ENCODE data around the gene MYO10. TPM values are rescaled to one million over a fixed set of nuclear protein-coding genes. Genes with fewer than 3 reads are reported as not detected.

The MYO10 gene
- total and polyA plus RNA-seq, 2 experiments from 2014 or later, result 119 to 276 TPM

DNA sequence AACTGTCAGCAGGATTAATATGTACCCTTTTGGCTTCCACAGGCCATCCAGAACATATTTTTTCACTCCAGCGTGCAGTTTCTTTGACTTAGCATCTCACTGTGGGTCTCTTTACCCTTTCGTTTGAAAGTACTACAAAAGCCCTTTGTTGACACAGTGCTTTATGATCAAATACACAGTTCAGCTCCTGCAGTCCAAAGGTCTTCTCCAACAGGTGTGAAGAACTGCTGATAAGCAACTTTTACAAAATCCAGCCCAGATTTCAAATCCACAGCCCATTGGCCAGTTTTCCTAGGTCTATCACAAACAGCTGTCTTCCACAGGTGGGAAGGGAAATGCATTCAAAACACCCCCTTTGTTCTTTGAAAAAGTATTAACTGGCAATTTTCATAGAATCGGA, 54.8 kb downstream of the MYO10 start:
- H3K4me1 Mint-ChIP-seq, result peaks cover 44% of the 10 kb centered on the region
- H3K4me2 ChIP-seq, result no peak overlapping the region

More for the DNA sequence above, 54.8 kb downstream of the MYO10 start:
- DNase-seq (ENCODE audit: low spot score), result no peak
- H4K20me1 ChIP-seq (replicated peaks; ENCODE audit: insufficient read depth), result peaks cover 13% of the 10 kb centered on the region; the same call in 1 of the 2 replicates
- H3F3A ChIP-seq (replicated peaks; ENCODE audit: low read depth), result no peaks in the 10 kb centered on the region
- peaks cover 86% of the 10 kb centered on the region for H3K79me2 ChIP-seq (replicated peaks; ENCODE audit: insufficient read depth)
- no peak overlapping the region for H2AFZ ChIP-seq
- H3K27ac ChIP-seq (ENCODE audit: low read depth), result no peak overlapping the region
- H3K36me3 ChIP-seq (ENCODE audit: insufficient read depth), result no peaks in the 10 kb centered on the region
- H3K4me1 ChIP-seq (ENCODE audit: insufficient read depth), result peaks cover 34% of the 10 kb centered on the region
- no peaks in the 10 kb centered on the region for H3K9me2 ChIP-seq (ENCODE audit: insufficient read depth)
- Mint-ChIP-seq H3K27me3 (ENCODE audit: insufficient read depth, low read depth, poor library complexity) (no peaks in the 10 kb centered on the region), H3K36me3 (ENCODE audit: low read depth) (peaks cover 11% of the 10 kb centered on the region; the same call in 2 of the 3 replicates), H3K27ac (no peak overlapping the region), H3K9me3 (no peaks in the 10 kb centered on the region), H3K4me3 (no peak overlapping the region)
- H3K27me3 ChIP-seq (ENCODE audit: insufficient read depth), result no peaks in the 10 kb centered on the region
- TF ChIP-seq, protein P1, sequence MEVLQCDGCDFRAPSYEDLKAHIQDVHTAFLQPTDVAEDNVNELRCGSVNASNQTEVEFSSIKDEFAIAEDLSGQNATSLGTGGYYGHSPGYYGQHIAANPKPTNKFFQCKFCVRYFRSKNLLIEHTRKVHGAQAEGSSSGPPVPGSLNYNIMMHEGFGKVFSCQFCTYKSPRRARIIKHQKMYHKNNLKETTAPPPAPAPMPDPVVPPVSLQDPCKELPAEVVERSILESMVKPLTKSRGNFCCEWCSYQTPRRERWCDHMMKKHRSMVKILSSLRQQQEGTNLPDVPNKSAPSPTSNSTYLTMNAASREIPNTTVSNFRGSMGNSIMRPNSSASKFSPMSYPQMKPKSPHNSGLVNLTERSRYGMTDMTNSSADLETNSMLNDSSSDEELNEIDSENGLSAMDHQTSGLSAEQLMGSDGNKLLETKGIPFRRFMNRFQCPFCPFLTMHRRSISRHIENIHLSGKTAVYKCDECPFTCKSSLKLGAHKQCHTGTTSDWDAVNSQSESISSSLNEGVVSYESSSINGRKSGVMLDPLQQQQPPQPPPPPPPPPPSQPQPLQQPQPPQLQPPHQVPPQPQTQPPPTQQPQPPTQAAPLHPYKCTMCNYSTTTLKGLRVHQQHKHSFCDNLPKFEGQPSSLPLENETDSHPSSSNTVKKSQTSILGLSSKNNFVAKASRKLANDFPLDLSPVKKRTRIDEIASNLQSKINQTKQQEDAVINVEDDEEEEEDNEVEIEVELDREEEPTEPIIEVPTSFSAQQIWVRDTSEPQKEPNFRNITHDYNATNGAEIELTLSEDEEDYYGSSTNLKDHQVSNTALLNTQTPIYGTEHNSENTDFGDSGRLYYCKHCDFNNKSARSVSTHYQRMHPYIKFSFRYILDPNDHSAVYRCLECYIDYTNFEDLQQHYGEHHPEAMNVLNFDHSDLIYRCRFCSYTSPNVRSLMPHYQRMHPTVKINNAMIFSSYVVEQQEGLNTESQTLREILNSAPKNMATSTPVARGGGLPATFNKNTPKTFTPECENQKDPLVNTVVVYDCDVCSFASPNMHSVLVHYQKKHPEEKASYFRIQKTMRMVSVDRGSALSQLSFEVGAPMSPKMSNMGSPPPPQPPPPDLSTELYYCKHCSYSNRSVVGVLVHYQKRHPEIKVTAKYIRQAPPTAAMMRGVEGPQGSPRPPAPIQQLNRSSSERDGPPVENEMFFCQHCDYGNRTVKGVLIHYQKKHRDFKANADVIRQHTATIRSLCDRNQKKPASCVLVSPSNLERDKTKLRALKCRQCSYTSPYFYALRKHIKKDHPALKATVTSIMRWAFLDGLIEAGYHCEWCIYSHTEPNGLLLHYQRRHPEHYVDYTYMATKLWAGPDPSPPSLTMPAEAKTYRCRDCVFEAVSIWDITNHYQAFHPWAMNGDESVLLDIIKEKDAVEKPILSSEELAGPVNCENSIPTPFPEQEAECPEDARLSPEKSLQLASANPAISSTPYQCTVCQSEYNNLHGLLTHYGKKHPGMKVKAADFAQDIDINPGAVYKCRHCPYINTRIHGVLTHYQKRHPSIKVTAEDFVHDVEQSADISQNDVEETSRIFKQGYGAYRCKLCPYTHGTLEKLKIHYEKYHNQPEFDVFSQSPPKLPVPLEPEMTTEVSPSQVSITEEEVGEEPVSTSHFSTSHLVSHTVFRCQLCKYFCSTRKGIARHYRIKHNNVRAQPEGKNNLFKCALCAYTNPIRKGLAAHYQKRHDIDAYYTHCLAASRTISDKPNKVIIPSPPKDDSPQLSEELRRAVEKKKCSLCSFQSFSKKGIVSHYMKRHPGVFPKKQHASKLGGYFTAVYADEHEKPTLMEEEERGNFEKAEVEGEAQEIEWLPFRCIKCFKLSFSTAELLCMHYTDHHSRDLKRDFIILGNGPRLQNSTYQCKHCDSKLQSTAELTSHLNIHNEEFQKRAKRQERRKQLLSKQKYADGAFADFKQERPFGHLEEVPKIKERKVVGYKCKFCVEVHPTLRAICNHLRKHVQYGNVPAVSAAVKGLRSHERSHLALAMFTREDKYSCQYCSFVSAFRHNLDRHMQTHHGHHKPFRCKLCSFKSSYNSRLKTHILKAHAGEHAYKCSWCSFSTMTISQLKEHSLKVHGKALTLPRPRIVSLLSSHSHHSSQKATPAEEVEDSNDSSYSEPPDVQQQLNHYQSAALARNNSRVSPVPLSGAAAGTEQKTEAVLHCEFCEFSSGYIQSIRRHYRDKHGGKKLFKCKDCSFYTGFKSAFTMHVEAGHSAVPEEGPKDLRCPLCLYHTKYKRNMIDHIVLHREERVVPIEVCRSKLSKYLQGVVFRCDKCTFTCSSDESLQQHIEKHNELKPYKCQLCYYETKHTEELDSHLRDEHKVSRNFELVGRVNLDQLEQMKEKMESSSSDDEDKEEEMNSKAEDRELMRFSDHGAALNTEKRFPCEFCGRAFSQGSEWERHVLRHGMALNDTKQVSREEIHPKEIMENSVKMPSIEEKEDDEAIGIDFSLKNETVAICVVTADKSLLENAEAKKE (CRISPR knock-in tag; IDR thresholded peaks at IDR 0.05), result no peak
- TF ChIP-seq, protein P2, sequence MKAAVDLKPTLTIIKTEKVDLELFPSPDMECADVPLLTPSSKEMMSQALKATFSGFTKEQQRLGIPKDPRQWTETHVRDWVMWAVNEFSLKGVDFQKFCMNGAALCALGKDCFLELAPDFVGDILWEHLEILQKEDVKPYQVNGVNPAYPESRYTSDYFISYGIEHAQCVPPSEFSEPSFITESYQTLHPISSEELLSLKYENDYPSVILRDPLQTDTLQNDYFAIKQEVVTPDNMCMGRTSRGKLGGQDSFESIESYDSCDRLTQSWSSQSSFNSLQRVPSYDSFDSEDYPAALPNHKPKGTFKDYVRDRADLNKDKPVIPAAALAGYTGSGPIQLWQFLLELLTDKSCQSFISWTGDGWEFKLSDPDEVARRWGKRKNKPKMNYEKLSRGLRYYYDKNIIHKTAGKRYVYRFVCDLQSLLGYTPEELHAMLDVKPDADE (IDR thresholded peaks at IDR 0.05), result no peak
- no peak overlapping the region for H3K4me3 ChIP-seq
- ATAC-seq, result no peak

Measured in GM23338 (cell line).